Mesenchymal stem cell (in vitro differentiated cells and primary cell): Measurements from ENCODE around the gene MOCS2.

Experiments used
- DNase-seq: peaks from one replicate; pipeline ENCODE4 v3.0.0-alpha.2; 2013
- H2AFZ ChIP-seq: one replicate; pipeline ENCODE4 v1.6.1; 2013; ENCODE audit warnings: low read depth, mild to moderate bottlenecking, control low read depth, inconsistent platforms, low read length, moderate library complexity
- H2AK5ac ChIP-seq: 2 replicates; pipeline ENCODE4 v1.6.1; 2013; ENCODE audit warnings: low read length, moderate library complexity, mild to moderate bottlenecking, inconsistent platforms; ENCODE audit not compliant: severe bottlenecking
- H2BK120ac ChIP-seq: one replicate; pipeline ENCODE4 v1.6.1; 2013; ENCODE audit warnings: low read depth, mild to moderate bottlenecking, inconsistent platforms, low read length, moderate library complexity
- H2BK12ac ChIP-seq, 2 experiments: one replicate each; pipeline ENCODE4 v1.6.1; 2013; ENCODE audit warnings: inconsistent platforms in 2 of 2, low read length in 2 of 2, mild to moderate bottlenecking in 2 of 2, moderate library complexity in 2 of 2, control low read depth in 1 of 2
- H2BK15ac ChIP-seq: one replicate; pipeline ENCODE4 v1.6.1; 2013; ENCODE audit warnings: mild to moderate bottlenecking, low read depth, inconsistent platforms; ENCODE audit not compliant: poor library complexity, severe bottlenecking
- H2BK5ac ChIP-seq: 2 replicates; pipeline ENCODE4 v1.6.1; 2013; ENCODE audit warnings: low read depth, mild to moderate bottlenecking, low read length, control low read depth, inconsistent platforms; ENCODE audit not compliant: poor library complexity, severe bottlenecking
- H3K14ac ChIP-seq, 2 experiments: one replicate each; pipeline ENCODE4 v1.6.1; 2013; ENCODE audit warnings: inconsistent platforms in 2 of 2, low read length in 2 of 2, control low read depth in 1 of 2, mild to moderate bottlenecking in 1 of 2, moderate library complexity in 1 of 2
- H3K18ac ChIP-seq, 2 experiments: one replicate each; pipeline ENCODE4 v1.6.1; 2013; ENCODE audit warnings: inconsistent platforms in 2 of 2, low read length in 2 of 2, control low read depth in 1 of 2, low read depth in 1 of 2, mild to moderate bottlenecking in 1 of 2
- H3K23ac ChIP-seq, 2 experiments: one replicate each; pipeline ENCODE4 v1.6.1; 2013; ENCODE audit warnings: inconsistent platforms in 2 of 2, low read length in 2 of 2, mild to moderate bottlenecking in 2 of 2, moderate library complexity in 2 of 2, control low read depth in 1 of 2
- H3K27ac ChIP-seq: 2 replicates; pipeline ENCODE4 v1.5.1; 2013; ENCODE audit warnings: mild to moderate bottlenecking, moderate library complexity, low read length, control low read depth, inconsistent platforms; ENCODE audit not compliant: poor library complexity, severe bottlenecking
- H3K27me3 ChIP-seq, 2 experiments: 2 replicates each; pipeline versions ENCODE4 v1.6.1 to v1.7.0; 2013; ENCODE audit warnings: low read length in 2 of 2, mild to moderate bottlenecking in 2 of 2, moderate library complexity in 2 of 2, control low read depth in 1 of 2, inconsistent platforms in 1 of 2; ENCODE audit not compliant: control insufficient read depth in 1 of 2, insufficient read depth in 1 of 2
- H3K36me3 ChIP-seq, 2 experiments: 2 replicates each; pipeline versions ENCODE4 v1.6.1 to v1.7.0; 2013; ENCODE audit warnings: low read length in 2 of 2, control low read depth in 1 of 2, inconsistent platforms in 1 of 2, low read depth in 1 of 2, mild to moderate bottlenecking in 1 of 2; ENCODE audit not compliant: insufficient read depth in 2 of 2, control insufficient read depth in 1 of 2
- H3K4ac ChIP-seq, 2 experiments: one replicate each; pipeline ENCODE4 v1.6.1; 2013; ENCODE audit warnings: inconsistent platforms in 2 of 2, low read length in 2 of 2, mild to moderate bottlenecking in 2 of 2, moderate library complexity in 2 of 2, control low read depth in 1 of 2, low read depth in 1 of 2
- H3K4me1 ChIP-seq: 2 replicates; pipeline ENCODE4 v1.6.1; 2013; ENCODE audit warnings: low read depth, low read length, control low read depth; ENCODE audit not compliant: control insufficient read depth, insufficient read depth
- H3K4me2 ChIP-seq: 2 replicates; pipeline ENCODE4 v1.6.1; 2013; ENCODE audit warnings: low read length, mild to moderate bottlenecking, inconsistent platforms; ENCODE audit not compliant: poor library complexity, severe bottlenecking
- H3K4me3 ChIP-seq, 2 experiments: 2 replicates each; pipeline versions ENCODE4 v1.5.1 to v1.7.0; 2013; ENCODE audit warnings: low read length in 2 of 2, mild to moderate bottlenecking in 2 of 2, control low read depth in 1 of 2, low read depth in 1 of 2; ENCODE audit not compliant: insufficient read depth in 1 of 2
- H3K79me1 ChIP-seq: replicated peaks from 2 replicates; pipeline ENCODE4 v1.6.1; 2013; ENCODE audit warnings: mild to moderate bottlenecking, control low read depth, low read length, inconsistent platforms; ENCODE audit not compliant: poor library complexity, severe bottlenecking
- H3K9ac ChIP-seq: 2 replicates; pipeline ENCODE4 v1.7.0; 2013; ENCODE audit warnings: mild to moderate bottlenecking, low read length, moderate library complexity
- H3K9me3 ChIP-seq: 2 replicates; pipeline ENCODE4 v1.7.0; 2013; ENCODE audit warnings: mild to moderate bottlenecking, low read length; ENCODE audit not compliant: control insufficient read depth
- H4K8ac ChIP-seq: one replicate; pipeline ENCODE4 v1.6.1; 2013; ENCODE audit warnings: inconsistent platforms, mild to moderate bottlenecking, low read length, moderate library complexity
- H4K91ac ChIP-seq: one replicate; pipeline ENCODE4 v1.6.1; 2013; ENCODE audit warnings: mild to moderate bottlenecking, low read length, inconsistent platforms
- WGBS: methylation state at CpG from one replicate; pipeline ENCODE4 v1.1.7; 2013; ENCODE audit warnings: mixed read lengths; 5-methylcytosine and 5-hydroxymethylcytosine counted together

MOCS2 gene

GRCh38 chr5:53069626-53070025 lies 39.9 kb downstream of the MOCS2 start:
- H2BK120ac ChIP-seq: no peak overlapping the region
- no peak overlapping the region for H4K8ac ChIP-seq
- no peak overlapping the region for H4K91ac ChIP-seq
- H3K36me3 ChIP-seq: peaks cover 0 to 50% of the 10 kb centered on the region in 2 experiments
- no peak overlapping the region for H3K18ac ChIP-seq
- no peak overlapping the region for H3K27ac ChIP-seq
- H3K27me3 ChIP-seq: no peaks in the 10 kb centered on the region
- WGBS: 96% methylated on average over 5 of the region's 5 CpGs
- H3K4ac ChIP-seq: no peak overlapping the region
- H3K23ac ChIP-seq: no peak overlapping the region
- no peak overlapping the region for H3K9ac ChIP-seq
- no peak overlapping the region for H2AFZ ChIP-seq
- H3K4me3 ChIP-seq: no peak overlapping the region
- H2AK5ac ChIP-seq: no peak overlapping the region
- no peak overlapping the region for H3K4me2 ChIP-seq
- no peaks in the 10 kb centered on the region for H3K79me1 ChIP-seq
- H2BK5ac ChIP-seq: no peak overlapping the region
- H3K4me1 ChIP-seq: no peaks in the 10 kb centered on the region
- no peak overlapping the region for H2BK15ac ChIP-seq
- no peak overlapping the region for H3K14ac ChIP-seq
- DNase-seq: no peak
- no peaks in the 10 kb centered on the region for H3K9me3 ChIP-seq
- H2BK12ac ChIP-seq: no peak overlapping the region

GRCh38 chr5:53068291-53068836 lies 41.2 kb downstream of the MOCS2 start:
- Histone ChIP-seq H2BK12ac (no peak overlapping the region), H3K4ac (no peak overlapping the region), H3K27ac (no peak overlapping the region), H3K4me2 (no peak overlapping the region), H4K91ac (no peak overlapping the region), H2BK120ac (no peak overlapping the region), H3K36me3 (peaks cover 0 to 43% of the 10 kb centered on the region in 2 experiments), H3K27me3 (no peaks in the 10 kb centered on the region), H2AK5ac (no peak overlapping the region), H2BK15ac (no peak overlapping the region), H2AFZ (no peak overlapping the region), H3K4me3 (no peak overlapping the region), H3K9ac (no peak overlapping the region), H3K18ac (no peak overlapping the region), H3K23ac (no peak overlapping the region), H3K79me1 (no peaks in the 10 kb centered on the region), H3K4me1 (no peaks in the 10 kb centered on the region), H4K8ac (no peak overlapping the region), H3K14ac (no peak overlapping the region), H2BK5ac (no peak overlapping the region), H3K9me3 (no peaks in the 10 kb centered on the region)
- 92% methylated on average over 2 of the region's 4 CpGs for whole genome bisulfite sequencing
- no peak for DNase-seq

GRCh38 chr5:53067641-53068040 lies 41.9 kb downstream of the MOCS2 start:
- Histone ChIP-seq H3K9ac (no peak overlapping the region), H2BK12ac (no peak overlapping the region), H3K9me3 (no peaks in the 10 kb centered on the region), H2BK5ac (no peak overlapping the region), H3K23ac (no peak overlapping the region), H3K27me3 (no peaks in the 10 kb centered on the region), H3K4me2 (no peak overlapping the region), H2AK5ac (no peak overlapping the region), H3K14ac (no peak overlapping the region), H3K4ac (no peak overlapping the region), H3K4me1 (no peaks in the 10 kb centered on the region), H2BK15ac (no peak overlapping the region), H3K4me3 (no peak overlapping the region), H3K18ac (no peak overlapping the region), H3K36me3 (peaks cover 0 to 43% of the 10 kb centered on the region in 2 experiments), H4K8ac (no peak overlapping the region), H4K91ac (no peak overlapping the region), H3K27ac (no peak overlapping the region), H2BK120ac (no peak overlapping the region), H2AFZ (no peak overlapping the region), H3K79me1 (no peaks in the 10 kb centered on the region)
- no CpG with 5 or more reads among the region's 1 CpG for WGBS
- DNase-seq: no peak

- Histone ChIP-seq H3K27me3 (no peaks in the 10 kb centered on the region), H3K18ac (no peak overlapping the region), H2AK5ac (no peak overlapping the region), H3K4me3 (no peak overlapping the region), H3K4me2 (no peak overlapping the region), H3K36me3 (peaks cover 0 to 52% of the 10 kb centered on the region in 2 experiments), H2BK12ac (no peak overlapping the region), H3K79me1 (no peaks in the 10 kb centered on the region), H2BK15ac (no peak overlapping the region), H2AFZ (no peak overlapping the region), H4K8ac (no peak overlapping the region), H2BK5ac (no peak overlapping the region), H2BK120ac (no peak overlapping the region), H3K23ac (no peak overlapping the region), H3K4me1 (no peaks in the 10 kb centered on the region), H3K9me3 (no peaks in the 10 kb centered on the region), H3K14ac (no peak overlapping the region), H3K9ac (no peak overlapping the region), H3K4ac (no peak overlapping the region), H4K91ac (no peak overlapping the region), H3K27ac (no peak overlapping the region)
- no peak for DNase-seq
- no CpG with 5 or more reads among the region's 1 CpG for WGBS
These were observed 43.5 kb downstream of the MOCS2 start for GRCh38 chr5:53066088-53066487.
